HEK293T (cell line): ENCODE results near the gene TRA2A.

ENCODE experiments used
- CTCF ChIA-PET: fragments of 350-600 bp; formaldehyde crosslinking; extraction: SDS; loops from one replicate; lab custom pipeline; 2021; ENCODE audit warnings: antibody characterized with exemption, inconsistent platforms; lab: Yijun Ruan, JAX
- POLR2A ChIA-PET: fragments of 350-600 bp; formaldehyde crosslinking; extraction: SDS; loops from one replicate; lab custom pipeline; 2020; ENCODE audit warnings: antibody characterized with exemption, inconsistent platforms; lab: Yijun Ruan, JAX
- DNase-seq: peaks from one replicate; pipeline ENCODE4 v3.0.0; 2012; ENCODE audit warnings: mixed read lengths; ENCODE audit errors: extremely low spot score
- ARNT ChIP-seq: fragments of 450-650 bp; IDR thresholded peaks from 2 replicates; pipeline ENCODE4 v1.6.1; 2017; ENCODE audit warnings: mild to moderate bottlenecking
- BHLHE40 ChIP-seq: fragments of 450-650 bp; IDR thresholded peaks from 2 replicates; pipeline ENCODE4 v1.6.1; 2016; ENCODE audit warnings: mild to moderate bottlenecking, moderate library complexity, borderline replicate concordance
- CTBP1 ChIP-seq: fragments of 450-650 bp; IDR thresholded peaks from 2 replicates; pipeline ENCODE4 v1.6.1; 2016; ENCODE audit warnings: borderline replicate concordance
- ELF4 ChIP-seq: fragments of 450-650 bp; IDR thresholded peaks from 2 replicates; pipeline ENCODE4 v1.6.1; 2017; ENCODE audit warnings: antibody characterized with exemption
- FOXA1 ChIP-seq: fragments of 450-650 bp; IDR thresholded peaks from 2 replicates; pipeline ENCODE4 v1.6.1; 2016; ENCODE audit warnings: mild to moderate bottlenecking
- FOXK2 ChIP-seq: fragments of 450-650 bp; IDR thresholded peaks from 2 replicates; pipeline ENCODE4 v1.6.1; 2016; ENCODE audit warnings: mild to moderate bottlenecking
- FOXM1 ChIP-seq: fragments of 450-650 bp; IDR thresholded peaks from 2 replicates; pipeline ENCODE4 v1.6.1; 2017; ENCODE audit warnings: mild to moderate bottlenecking, borderline replicate concordance
- HDGF ChIP-seq: fragments of 450-650 bp; IDR thresholded peaks from 2 replicates; pipeline ENCODE4 v1.6.1; 2017; ENCODE audit warnings: antibody characterized with exemption, borderline replicate concordance
- L3MBTL2 ChIP-seq: fragments of 450-650 bp; conservative IDR thresholded peaks from 2 replicates; pipeline ENCODE4 v1.6.1; 2016; ENCODE audit warnings: mild to moderate bottlenecking
- LEF1 ChIP-seq: fragments of 450-650 bp; IDR thresholded peaks from 2 replicates; pipeline ENCODE4 v1.6.1; 2017; ENCODE audit warnings: mild to moderate bottlenecking, borderline replicate concordance
- NFRKB ChIP-seq: fragments of 450-650 bp; IDR thresholded peaks from 2 replicates; pipeline ENCODE4 v1.6.1; 2016; ENCODE audit warnings: mild to moderate bottlenecking, moderate library complexity
- SP1 ChIP-seq: fragments of 450-650 bp; IDR thresholded peaks from 2 replicates; pipeline ENCODE4 v1.6.1; 2017
- SUZ12 ChIP-seq: fragments of 450-650 bp; IDR thresholded peaks from 2 replicates; pipeline ENCODE4 v1.6.1; 2016; ENCODE audit warnings: mild to moderate bottlenecking
- TARDBP ChIP-seq: fragments of 450-650 bp; IDR thresholded peaks from 2 replicates; pipeline ENCODE4 v1.6.1; 2016
- ZNF384 ChIP-seq: fragments of 450-650 bp; IDR thresholded peaks from 2 replicates; pipeline ENCODE4 v1.6.1; 2016
- TF ChIP-seq, protein P1 (sequence below): fragments of 450-650 bp; IDR thresholded peaks from 2 replicates; pipeline ENCODE4 v1.6.1; 2016

Gene TRA2A

DNA sequence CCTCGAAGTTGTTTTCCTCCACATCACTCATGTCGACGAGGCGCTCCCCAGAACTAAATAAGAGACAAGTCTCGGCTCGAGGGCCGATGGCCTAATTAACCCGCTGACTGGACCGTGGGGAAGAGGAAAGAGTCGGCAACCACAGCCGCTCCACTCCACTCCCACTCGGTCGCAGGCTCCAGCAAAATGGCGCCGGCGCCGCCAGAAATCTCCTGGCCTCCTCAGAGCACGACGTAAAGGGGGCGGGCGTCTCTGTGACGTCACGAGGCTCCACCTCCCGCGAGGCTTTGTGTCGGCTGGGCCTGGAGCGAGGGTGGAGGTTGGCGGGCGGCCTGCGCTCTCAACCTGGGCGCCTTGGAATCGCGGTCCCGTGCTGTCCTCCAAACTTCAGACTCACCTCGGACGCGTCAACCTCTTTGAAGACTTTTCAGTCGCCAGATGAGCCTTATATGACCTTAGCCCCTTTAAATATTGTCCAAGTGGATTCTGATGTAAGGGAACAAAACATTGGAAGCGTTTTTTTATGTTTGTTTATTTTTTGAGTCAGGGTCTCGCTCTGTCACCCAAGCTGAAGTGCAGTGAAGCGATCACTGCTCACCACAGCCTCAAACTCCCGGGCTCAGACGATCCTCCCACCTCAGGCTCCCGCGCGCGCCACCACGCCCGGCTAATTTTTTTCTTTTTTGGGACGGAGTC, at the start of gene TRA2A:
Gene TRA2A (minus strand): TSS at position 188 of the 696 bp plus-strand sequence. CDS start 157 bp downstream, at position 31.
- DNase-seq, result peak; percentile 95
- TF ChIP-seq NFRKB, result peak; percentile 91
- no peak for TF ChIP-seq ARNT
- no peak for TF ChIP-seq SUZ12
- peak; percentile 76; the same call in 1 of the 2 replicates for TF ChIP-seq ZNF384
- TF ChIP-seq TARDBP, result no peak
- TF ChIP-seq, protein P1, sequence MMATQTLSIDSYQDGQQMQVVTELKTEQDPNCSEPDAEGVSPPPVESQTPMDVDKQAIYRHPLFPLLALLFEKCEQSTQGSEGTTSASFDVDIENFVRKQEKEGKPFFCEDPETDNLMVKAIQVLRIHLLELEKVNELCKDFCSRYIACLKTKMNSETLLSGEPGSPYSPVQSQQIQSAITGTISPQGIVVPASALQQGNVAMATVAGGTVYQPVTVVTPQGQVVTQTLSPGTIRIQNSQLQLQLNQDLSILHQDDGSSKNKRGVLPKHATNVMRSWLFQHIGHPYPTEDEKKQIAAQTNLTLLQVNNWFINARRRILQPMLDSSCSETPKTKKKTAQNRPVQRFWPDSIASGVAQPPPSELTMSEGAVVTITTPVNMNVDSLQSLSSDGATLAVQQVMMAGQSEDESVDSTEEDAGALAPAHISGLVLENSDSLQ, result no peak
- no peak for TF ChIP-seq BHLHE40
- TF ChIP-seq ELF4, result peak; percentile 53; the same call in 1 of the 2 replicates
- TF ChIP-seq LEF1, result no peak
- peak; percentile 62 for TF ChIP-seq L3MBTL2
- ChIA-PET CTCF (no interaction called here), POLR2A (interaction anchor here (0.7 to 1.6 kb wide), 5 partner anchors 59 to 844 kb away, joined by 3 to 8 read pairs (median 5); no protein-coding TSS in a partner anchor)

DNA sequence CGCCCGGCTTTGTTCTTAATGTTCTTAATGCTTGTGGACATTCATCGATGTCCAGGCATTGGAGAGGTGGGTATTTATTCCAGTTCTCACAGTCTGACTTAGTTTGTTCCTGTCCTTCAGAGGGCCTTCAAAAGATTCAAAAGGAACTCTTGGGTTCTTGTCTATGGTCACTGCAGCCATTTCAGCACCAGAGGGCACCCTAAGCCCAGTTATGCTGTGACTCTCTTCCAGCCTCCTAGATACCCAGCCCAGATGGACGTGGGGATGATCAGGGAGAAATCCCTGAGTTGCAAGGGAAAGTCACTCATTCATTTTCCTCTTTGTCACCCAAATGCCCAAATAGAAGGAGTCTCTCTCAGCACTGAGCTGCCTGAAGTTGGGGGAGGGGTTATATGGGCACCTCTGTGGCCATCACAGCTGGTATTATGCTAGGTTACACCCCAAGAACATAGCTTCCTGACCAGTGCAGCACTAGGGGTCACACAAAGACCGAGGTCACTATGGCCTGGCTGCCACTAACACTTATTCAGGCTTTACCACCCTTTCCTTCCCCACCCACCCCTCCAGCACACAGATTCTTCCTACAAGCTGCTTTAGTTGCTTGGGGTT, 38.9 kb upstream of the TRA2A start:
- POLR2A ChIA-PET, result interaction anchor here (1.0 kb wide), 1 partner anchor 141 kb away, joined by 3 read pairs; no protein-coding TSS in a partner anchor
- CTCF ChIA-PET, result interaction anchor here (0.7 to 2.4 kb wide), 4 partner anchors 9 to 143 kb away, joined by 3 to 11 read pairs (median 5); no protein-coding TSS in a partner anchor
- peak; percentile 76 for DNase-seq
- no peak for TF ChIP-seq ARNT
- TF ChIP-seq ZNF384, result no peak
- no peak for TF ChIP-seq CTBP1
- no peak for TF ChIP-seq SP1
- TF ChIP-seq HDGF, result no peak
- TF ChIP-seq NFRKB, result no peak
- TF ChIP-seq, protein P1, result no peak
- TF ChIP-seq LEF1, result no peak
- no peak for TF ChIP-seq FOXK2
- TF ChIP-seq L3MBTL2, result no peak
- no peak for TF ChIP-seq TARDBP
- TF ChIP-seq FOXM1, result no peak
- no peak for TF ChIP-seq ELF4
- no peak for TF ChIP-seq SUZ12
- no peak for TF ChIP-seq FOXA1
- no peak for TF ChIP-seq BHLHE40

DNA sequence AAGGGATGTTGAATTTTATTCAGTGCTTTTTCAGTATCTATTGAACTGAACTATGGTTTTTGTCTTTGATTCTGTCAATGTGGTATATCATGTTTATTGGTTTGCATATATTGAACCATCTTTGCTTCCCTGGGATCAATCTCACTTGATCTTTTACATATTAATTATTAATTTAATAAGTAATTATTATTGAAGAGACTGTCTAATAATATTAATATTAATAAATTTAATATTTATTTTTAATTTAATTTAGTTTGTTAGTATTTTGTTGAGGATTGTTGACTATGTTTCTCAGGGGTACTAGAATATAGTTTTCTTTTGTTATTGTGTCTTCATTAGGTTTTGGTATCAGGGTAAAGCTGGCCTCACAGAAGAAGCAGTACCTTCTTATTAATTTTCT, 26.5 kb upstream of the TRA2A start:
- CTCF ChIA-PET, result no interaction called here
- TF ChIP-seq SP1, result no peak
- no peak for TF ChIP-seq LEF1
- TF ChIP-seq ELF4, result no peak
- TF ChIP-seq FOXK2, result no peak
- no peak for TF ChIP-seq SUZ12
- no peak for DNase-seq
- POLR2A ChIA-PET, result no interaction called here

DNA sequence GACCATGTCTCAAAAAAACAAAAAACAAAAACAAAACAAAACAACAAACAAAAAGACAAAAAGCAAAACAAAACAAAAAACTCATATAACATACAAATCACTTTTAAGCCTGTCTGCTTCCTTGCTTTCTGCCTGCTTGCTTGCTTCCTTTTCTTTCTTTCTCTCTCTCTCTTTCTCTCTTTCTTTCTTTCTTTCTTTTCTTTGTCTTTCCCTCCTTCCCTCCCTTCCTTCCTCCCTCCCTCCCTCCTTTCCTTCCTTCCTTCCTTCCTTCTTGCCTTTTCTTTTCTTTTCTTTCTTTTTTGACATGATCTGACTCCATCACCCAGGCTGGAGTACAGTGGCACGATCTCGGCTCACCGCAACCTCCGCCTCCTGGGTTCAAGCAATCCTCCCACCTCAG, 15.9 kb upstream of the TRA2A start:
- CTCF ChIA-PET, result interaction anchor here (0.6 to 0.9 kb wide), 3 partner anchors 84 to 297 kb away, joined by 4 read pairs; no protein-coding TSS in a partner anchor
- TF ChIP-seq L3MBTL2 (no peak), TARDBP (no peak), ZNF384 (no peak), FOXM1 (no peak), CTBP1 (no peak), LEF1 (no peak), ARNT (no peak), BHLHE40 (no peak), HDGF (no peak), SUZ12 (no peak), NFRKB (no peak), SP1 (no peak), FOXA1 (no peak), FOXK2 (no peak), ELF4 (no peak)
- TF ChIP-seq, protein P1, result no peak
- no peak for DNase-seq
- POLR2A ChIA-PET, result no interaction called here

DNA sequence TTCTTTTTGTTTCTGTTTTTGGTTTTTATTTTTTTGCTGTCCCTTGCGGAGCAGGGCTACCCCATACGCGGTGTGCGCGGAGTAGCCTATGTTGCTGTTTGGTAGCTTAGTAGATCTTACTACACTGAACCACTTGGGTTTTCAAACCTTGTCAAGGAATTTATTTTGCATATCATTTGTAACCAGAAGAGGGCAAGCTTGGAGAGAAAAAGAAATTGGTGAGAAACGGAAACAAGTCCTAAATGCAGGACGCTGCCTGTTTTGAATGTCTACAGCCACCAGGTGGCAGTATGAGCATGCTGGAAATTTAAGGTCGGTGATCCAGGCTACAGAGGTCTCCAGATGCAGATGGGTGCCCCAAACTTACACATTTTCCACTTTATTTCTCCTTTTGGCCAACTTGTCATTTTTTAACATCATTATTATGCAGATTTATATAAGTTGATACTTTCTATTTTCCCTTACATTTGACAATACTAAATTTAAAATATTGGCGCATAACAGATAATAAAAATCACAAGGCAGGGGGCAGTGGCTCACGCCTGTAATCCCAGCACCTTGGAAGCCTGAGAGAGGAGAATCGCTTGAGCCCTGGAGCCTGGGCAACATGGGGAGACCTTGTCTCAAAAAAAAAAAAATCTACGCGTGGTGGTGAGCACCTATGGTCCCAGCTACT, 15.3 kb upstream of the TRA2A start:
- TF ChIP-seq FOXK2, result no peak
- no peak for TF ChIP-seq FOXA1
- TF ChIP-seq L3MBTL2, result no peak
- no peak for TF ChIP-seq HDGF
- no peak for TF ChIP-seq NFRKB
- TF ChIP-seq FOXM1, result no peak
- POLR2A ChIA-PET, result no interaction called here
- CTCF ChIA-PET, result interaction anchor here (0.6 to 1.5 kb wide), 11 partner anchors 15 to 297 kb away, joined by 3 to 6 read pairs (median 4); no protein-coding TSS in a partner anchor

DNA sequence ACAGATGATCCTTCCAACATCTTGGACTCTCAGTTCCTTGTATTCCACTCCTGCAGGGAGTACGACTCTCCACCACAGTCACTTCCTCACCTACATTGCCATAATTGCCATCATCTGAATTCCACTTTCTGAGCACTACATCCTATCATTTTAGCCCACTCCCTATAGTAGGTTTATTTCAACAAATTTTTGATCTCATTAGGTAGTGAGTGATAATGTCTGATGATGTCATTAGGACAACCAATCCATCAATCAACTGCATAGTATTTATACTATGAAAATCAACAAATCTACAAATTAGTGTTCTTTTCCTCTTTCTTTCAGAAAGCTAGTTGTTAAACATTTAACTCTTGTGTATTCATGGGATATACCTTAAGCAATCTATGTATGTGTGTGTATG, 13.7 kb upstream of the TRA2A start:
- DNase-seq, result no peak
- ChIA-PET POLR2A (no interaction called here), CTCF (interaction anchor here (0.5 kb wide), 1 partner anchor 28 kb away, joined by 3 read pairs; no protein-coding TSS in a partner anchor)
- TF ChIP-seq HDGF (no peak), BHLHE40 (no peak), SUZ12 (no peak)
- TF ChIP-seq, protein P1, result no peak

More for the DNA sequence above, 15.3 kb upstream of the TRA2A start:
- peak; percentile 84 for DNase-seq
